A673 (cell line): ENCODE measurements around the gene TMEM129.

Source experiments
- CTCF ChIP-seq: fragments of 300-800, 200-600 bp; sonication (generic); conservative IDR thresholded peaks from 2 replicates; pipeline ENCODE4 v1.5.1; 2017; ENCODE audit warnings: low read depth, mild to moderate bottlenecking, antibody characterized with exemption, low read length, moderate library complexity, mixed read lengths
- EZH2 ChIP-seq: fragments of 200-600 bp; sonication (generic); IDR thresholded peaks from 2 replicates; pipeline ENCODE4 v1.6.1; 2017; ENCODE audit warnings: borderline replicate concordance, low read depth, mild to moderate bottlenecking, mixed read lengths, antibody characterized with exemption, low read length; ENCODE audit not compliant: poor library complexity, severe bottlenecking

GRCh38 chr4:1730532-1731135, 9.5 kb upstream of the TMEM129 start:
- TF ChIP-seq CTCF (no peak), EZH2 (no peak)
